ENCODE results near the gene SENP2. TPM values are rescaled to one million over a fixed set of nuclear protein-coding genes. Genes with fewer than 3 reads are reported as not detected.

SENP2 gene
- total and polyA plus RNA-seq, 2 of the 13 experiments (the other 11 are each of a cell fraction or from before 2014, with no cell fraction given), result 7.7 to 46.2 TPM

DNA sequence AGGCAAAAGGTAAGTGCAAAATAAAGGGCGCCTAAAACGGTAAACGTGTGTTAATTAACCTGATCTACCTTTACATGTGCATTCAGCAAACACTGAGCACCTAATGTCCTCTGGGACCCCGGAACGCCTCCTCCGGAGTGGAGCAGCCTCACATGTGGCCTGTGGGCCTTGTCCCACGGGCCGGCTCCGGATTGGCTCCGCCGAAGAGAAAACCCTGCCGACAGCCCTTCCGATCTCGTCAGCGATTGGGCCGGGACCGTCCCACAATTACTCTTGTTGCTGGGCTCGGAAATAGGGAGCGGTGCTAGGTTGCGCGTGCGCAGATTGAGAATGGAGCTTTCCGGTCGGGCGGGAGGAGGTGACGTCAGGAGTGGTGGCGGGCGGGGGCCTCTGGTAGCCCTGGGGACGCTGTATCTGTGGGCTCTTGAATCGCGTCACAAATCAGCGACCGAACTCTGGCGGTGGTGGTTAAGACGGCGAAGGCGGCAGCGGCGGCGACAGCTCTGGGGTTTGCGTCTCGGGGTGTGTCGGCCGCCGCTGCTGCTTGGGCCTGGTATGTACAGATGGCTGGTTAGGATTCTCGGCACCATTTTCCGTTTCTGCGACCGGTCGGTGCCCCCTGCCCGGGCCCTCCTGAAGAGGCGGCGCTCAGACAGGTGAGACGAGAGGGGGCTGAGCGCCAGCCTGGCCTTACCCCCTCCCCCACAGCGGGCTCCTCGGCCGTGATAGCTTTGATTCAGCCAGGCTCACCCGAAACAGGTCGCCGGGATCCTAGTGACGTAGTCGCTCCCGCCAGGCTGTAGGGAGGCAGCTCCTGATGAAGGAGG is at the start of gene SENP2 (continued):
- TF ChIP-seq EED (CRISPR knock-in tag; IDR thresholded peaks at IDR 0.05) (no peak), HCFC1 (IDR thresholded peaks at IDR 0.05; ENCODE audit: low read depth, low read length) (peak; percentile 49), GABPB1 (CRISPR knock-in tag; IDR thresholded peaks at IDR 0.05) (peak; percentile 91), RXRB (CRISPR knock-in tag; IDR thresholded peaks at IDR 0.05; ENCODE audit: borderline replicate concordance) (0 out of 2 replicates have a peak, but pooled peaks have one; percentile 15), PHF5A (CRISPR knock-in tag; IDR thresholded peaks at IDR 0.05; ENCODE audit: low read depth, unreplicated experiment) (no peak), ZNF142 (CRISPR knock-in tag; IDR thresholded peaks at IDR 0.05) (0 out of 2 replicates have a peak, but pooled peaks have one; percentile 57), FOXA3 (CRISPR knock-in tag; IDR thresholded peaks at IDR 0.05) (no peak; the same call in 1 of the 2 replicates), HIC2 (CRISPR knock-in tag; IDR thresholded peaks at IDR 0.05; ENCODE audit: low read depth) (no peak), NR2F2 (IDR thresholded peaks at IDR 0.05; ENCODE audit: borderline replicate concordance, low read depth) (peak; percentile 31; the same call in 1 of the 2 replicates), SPEN (CRISPR knock-in tag; IDR thresholded peaks at IDR 0.05; ENCODE audit: low read depth) (no peak), PAX8 (CRISPR knock-in tag; IDR thresholded peaks at IDR 0.05; ENCODE audit: borderline replicate concordance) (peak; percentile 77; the same call in 1 of the 2 replicates), SP2 (CRISPR knock-in tag; IDR thresholded peaks at IDR 0.05) (peak; percentile 52)
- TF ChIP-seq, protein P1, sequence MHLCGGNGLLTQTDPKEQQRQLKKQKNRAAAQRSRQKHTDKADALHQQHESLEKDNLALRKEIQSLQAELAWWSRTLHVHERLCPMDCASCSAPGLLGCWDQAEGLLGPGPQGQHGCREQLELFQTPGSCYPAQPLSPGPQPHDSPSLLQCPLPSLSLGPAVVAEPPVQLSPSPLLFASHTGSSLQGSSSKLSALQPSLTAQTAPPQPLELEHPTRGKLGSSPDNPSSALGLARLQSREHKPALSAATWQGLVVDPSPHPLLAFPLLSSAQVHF (CRISPR knock-in tag; IDR thresholded peaks at IDR 0.05), result 0 out of 2 replicates have a peak, but pooled peaks have one; percentile 44
- TF ChIP-seq, protein P2, sequence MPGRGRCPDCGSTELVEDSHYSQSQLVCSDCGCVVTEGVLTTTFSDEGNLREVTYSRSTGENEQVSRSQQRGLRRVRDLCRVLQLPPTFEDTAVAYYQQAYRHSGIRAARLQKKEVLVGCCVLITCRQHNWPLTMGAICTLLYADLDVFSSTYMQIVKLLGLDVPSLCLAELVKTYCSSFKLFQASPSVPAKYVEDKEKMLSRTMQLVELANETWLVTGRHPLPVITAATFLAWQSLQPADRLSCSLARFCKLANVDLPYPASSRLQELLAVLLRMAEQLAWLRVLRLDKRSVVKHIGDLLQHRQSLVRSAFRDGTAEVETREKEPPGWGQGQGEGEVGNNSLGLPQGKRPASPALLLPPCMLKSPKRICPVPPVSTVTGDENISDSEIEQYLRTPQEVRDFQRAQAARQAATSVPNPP (CRISPR knock-in tag; IDR thresholded peaks at IDR 0.05), result no peak
- TF ChIP-seq, protein P3, sequence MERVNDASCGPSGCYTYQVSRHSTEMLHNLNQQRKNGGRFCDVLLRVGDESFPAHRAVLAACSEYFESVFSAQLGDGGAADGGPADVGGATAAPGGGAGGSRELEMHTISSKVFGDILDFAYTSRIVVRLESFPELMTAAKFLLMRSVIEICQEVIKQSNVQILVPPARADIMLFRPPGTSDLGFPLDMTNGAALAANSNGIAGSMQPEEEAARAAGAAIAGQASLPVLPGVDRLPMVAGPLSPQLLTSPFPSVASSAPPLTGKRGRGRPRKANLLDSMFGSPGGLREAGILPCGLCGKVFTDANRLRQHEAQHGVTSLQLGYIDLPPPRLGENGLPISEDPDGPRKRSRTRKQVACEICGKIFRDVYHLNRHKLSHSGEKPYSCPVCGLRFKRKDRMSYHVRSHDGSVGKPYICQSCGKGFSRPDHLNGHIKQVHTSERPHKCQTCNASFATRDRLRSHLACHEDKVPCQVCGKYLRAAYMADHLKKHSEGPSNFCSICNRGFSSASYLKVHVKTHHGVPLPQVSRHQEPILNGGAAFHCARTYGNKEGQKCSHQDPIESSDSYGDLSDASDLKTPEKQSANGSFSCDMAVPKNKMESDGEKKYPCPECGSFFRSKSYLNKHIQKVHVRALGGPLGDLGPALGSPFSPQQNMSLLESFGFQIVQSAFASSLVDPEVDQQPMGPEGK (CRISPR knock-in tag; IDR thresholded peaks at IDR 0.05), result peak; percentile 84

Data from HepG2 (cell line).